GM21717 (cell line): ENCODE measurements around the gene COL25A1.
"Not testable (repeated sequence)": the region's sequence is repeated elsewhere in the genome, so short reads cannot be mapped to it uniquely, and the experiment has no call there.

Source experiments
- ATAC-seq: cut with Tn5 transposase; IDR thresholded peaks from one replicate; pipeline ENCODE4 v1.9.1; 2021; ENCODE audit warnings: mild to moderate bottlenecking, moderate library complexity; ENCODE audit not compliant: unreplicated experiment

The COL25A1 gene

DNA sequence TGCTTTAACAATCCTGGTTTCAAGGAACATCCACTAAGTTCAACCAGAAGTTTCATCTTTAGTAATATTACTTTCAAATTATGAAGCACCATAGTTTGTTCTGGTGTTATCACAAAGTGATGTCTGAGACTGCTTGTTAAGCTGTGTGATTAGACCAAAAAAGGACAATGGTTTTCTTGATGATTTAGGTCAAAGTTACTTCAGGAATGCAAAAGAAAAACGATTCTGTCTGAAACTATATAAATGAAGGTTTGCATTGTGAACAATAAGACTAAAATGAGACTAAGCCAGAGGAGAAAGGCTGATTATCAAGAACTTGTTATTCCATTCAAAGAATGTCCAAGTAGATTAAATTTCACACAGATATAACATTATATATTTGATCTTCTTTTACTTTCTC lies 417.2 kb downstream of the COL25A1 start:
- ATAC-seq: no peak

DNA sequence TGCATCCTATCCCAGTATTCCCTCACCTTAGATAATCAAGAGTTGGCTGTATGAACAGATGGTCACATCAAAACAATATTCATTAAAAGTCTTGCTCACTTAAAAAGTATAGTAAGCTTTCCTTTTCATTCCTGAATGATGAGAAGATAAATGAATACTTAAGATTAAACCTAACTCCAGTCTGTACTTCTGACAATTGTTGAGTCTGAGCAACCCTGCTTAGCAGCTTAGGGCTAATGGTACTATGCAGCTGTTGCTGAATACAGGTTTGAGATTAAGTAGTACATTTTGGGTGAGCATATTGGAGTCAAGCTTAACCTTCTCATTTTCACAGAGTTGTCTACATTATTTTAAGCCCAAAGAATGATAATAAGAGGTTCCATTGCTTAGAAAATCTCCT lies 417.9 kb downstream of the COL25A1 start:
- ATAC-seq: no peak

DNA sequence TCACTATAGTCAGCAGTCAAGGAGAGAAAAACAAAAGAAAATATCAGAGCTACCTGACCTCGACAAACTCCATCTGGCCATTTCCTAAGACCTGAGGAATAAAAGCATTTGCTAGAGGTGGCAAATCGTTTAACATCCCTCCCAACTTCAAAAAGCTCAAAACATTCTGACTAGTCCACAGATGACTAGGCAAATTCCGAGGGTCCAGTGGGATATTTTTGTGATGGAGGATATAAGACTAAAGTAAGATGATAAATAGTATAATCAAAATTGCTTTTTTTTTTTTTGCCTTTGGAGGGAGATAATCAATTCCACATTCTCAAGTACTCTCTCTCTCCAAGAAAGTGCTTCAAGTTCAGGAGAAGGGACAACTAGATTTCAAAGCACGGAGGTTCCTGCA lies 420.5 kb downstream of the COL25A1 start:
- ATAC-seq: no peak

DNA sequence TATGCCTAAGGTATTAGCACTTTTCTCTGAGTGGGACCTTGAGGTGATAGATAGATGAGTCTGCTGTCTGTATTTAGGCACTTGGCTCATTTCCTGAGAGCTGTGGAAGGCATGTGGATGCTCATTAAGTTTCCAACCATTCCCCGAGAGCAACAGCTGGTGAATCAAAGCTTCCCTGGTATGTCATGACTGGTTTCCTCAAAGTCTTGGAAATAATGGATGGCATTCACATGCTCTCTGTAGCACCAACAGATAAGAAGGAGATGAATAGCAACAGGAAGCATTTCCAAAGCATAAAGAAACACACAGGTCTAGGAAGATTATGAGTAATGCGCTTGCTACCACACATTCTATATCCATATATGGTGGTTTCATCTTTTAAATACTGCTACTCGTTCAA lies 421.3 kb downstream of the COL25A1 start:
- no peak for ATAC-seq

DNA sequence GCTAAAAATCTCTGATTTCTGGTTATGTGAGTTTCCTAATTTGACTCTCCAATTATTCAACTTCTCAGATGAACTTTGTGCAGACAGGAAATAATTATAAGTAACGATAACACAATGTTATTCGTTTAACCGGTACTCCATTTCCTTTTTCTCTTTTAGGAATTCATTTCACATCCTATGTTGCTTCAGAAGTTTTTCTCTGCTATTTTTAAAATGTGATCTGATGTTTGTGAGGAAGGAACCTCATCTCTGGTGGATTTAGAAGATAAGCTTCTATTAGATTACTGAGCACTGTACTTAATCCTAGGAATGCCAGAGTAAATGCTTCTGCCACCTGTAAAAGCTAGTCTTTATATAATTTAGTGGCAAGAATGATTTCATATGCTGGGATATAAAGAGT lies 423.7 kb downstream of the COL25A1 start:
- ATAC-seq: no peak

DNA sequence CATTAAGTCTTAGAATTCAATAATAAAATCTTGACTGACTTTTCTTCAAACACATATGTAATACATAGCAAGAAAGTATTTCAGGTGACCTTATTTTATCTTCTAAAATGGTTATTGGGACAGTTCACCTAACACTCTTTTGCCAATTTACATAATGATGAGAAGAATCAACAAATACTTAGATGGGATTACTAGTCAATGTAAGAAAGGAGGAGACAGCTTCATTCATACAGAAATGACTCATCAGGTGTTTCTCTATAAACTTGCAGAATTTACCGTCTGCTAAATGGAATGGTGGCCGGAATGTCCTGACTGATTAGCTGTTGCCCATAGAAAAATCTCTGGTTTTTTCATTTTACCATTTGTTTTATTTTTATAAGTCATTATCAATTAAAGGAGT lies 424.6 kb downstream of the COL25A1 start:
- ATAC-seq: no peak

DNA sequence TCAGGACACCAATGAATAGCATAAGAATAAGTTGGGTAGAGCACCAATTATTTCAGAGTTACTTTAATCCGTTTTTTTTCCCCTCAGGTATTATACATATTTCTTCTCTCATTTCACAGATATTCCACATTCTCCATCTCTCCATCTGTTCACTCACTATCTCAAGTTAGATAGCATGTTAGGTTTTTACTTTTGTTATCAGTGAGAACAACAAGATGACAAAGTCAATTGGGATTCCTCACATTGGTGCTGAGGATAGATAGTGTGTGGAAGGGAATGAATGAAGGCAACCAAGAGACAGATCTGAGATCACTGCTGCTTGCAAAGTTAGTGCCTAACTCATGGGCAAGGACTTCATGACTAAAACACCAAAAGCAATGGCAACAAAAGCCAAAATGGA lies 427.7 kb downstream of the COL25A1 start:
- no peak for ATAC-seq

DNA sequence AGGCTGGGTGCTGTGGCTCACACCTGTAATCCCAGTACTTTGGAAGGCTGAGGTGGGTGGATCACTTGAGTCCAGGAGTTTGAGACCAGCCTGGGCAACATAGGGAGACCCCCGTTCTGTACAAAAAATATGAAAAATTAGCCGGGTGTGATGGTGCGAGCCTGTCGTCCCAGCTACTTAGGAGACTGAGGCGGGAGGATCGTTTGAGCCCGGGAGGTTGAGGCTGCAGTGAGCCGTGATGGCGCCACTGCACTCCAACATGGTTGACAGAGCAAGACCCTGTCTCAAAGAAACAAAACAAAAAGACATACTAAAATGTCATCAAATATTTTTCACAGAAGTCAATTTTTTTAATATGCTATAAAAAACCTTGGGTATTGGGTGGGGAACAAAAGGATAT lies 432.5 kb downstream of the COL25A1 start:
- ATAC-seq: not testable (repeated sequence)

DNA sequence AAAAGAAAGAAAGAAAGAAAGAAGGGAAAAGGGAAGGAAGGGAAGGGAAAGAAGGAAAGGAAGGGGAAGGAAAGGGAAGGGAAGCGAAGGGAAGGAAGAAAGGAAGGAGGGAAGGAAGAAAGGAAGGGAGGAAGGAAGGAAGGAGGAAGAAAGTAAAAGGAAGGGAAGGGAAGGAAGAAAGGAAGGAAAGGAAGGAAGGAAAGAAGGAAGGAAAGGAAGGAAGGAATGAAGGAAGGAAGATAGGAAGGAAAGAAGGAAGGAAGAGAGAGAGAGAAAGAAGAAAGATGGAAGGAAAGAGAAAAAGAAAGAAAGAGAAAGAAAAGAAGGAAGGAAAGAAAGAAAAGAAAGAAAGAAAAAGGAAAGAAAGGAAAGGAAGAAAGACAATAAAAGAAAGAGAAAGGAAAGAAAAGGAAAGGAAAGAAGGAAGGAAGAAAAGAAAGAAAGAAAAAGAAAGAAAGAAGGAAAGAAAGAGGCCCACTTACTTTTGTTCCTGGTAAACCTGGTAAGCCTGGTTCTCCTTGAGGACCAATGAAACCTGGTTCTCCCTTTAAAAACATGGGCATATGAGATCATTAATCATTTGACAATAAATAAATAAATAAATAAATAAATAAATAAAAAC lies 433.7 kb downstream of the COL25A1 start:
- no peak for ATAC-seq

DNA sequence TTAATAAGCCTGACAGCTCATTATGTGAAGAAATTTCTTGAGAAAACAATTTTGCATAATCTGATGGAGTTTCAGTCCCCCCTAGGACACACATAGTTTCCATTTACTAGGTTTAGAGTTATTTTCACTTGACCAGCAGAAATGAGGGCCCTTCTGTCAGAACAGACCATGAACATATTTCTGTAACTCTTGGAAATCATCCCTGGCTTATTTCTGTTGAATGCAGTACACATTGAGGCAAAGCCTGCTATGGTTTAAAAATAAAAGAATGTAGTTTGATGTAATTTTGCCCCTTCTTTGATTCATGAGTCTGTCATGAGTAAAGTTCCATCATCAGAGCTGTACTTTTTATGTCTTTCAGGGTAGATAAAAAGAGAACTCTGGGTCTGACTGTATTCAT lies 435.0 kb downstream of the COL25A1 start:
- ATAC-seq: no peak

DNA sequence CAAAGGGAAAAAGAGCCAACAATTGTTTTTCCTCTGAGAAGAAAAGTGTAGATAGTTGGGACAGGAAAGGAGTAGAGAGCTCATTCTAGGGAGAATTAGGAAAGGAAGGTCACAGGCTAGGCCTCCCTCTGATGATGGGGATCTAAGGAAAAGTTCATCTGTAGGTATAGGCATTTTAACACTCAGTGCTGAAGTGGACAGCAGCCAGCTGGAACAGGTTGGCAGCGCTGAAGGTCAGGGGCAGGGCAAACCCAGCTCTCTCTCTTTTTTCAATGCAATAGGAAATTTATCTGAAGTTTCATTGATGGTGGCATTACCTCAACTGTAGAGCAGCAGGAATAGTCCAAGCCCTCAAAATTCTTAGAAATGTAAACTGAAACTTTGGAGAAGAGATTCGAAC lies 441.1 kb downstream of the COL25A1 start:
- no peak for ATAC-seq

DNA sequence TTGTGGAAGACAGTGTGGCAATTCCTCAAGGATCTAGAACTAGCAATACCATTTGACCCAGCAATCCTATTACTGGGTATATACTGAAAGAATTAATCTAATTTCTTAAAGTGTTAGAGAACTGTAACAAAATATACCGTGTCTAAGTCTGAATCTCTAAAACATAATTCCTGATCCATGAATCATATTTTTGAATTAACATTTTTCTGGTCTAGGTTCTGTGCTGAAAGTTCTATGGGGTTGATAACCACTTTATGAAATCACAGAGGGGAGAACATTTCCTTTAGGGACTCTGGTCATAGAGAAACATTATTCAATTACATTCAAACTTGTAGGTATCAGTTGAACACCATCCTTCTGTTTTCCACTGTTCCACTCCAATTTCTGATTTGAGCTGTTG lies 447.7 kb downstream of the COL25A1 start:
- no peak for ATAC-seq

DNA sequence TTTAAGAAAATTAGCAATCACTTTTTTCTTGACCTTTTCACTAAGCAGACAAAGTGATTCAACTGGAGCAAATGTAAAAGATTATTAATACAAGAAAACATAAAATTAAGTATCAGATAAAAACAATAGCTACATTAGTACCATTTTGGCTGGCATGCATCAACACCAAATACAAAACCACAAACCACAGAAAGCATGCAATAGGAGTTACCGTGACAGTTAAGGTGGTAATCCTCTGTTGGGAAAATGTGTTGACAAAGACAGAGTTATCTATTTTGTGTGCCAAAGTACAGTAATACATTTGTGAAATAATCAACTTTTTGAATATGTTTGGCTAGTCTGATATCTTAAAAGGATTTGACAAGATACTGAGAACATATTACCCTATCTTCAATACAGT lies 449.8 kb downstream of the COL25A1 start:
- ATAC-seq: no peak

DNA sequence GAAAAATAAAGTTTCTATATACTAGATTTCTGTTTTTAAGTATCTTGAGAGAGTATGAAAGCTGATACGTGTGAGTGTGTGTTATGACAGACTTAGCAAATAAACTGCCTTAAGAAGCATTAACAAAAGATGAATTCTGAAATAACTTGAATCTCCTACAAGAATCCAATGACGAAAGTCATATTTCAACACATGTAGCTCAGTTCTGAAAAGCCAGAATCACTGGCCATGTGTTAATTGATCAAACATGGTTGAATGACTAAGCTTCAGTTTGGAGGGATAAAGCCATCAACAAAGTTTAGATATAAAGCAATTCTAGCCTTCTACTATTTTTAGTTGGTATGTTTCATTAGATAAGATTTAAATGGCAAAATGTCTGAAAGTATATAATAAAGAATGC lies 451.1 kb downstream of the COL25A1 start:
- ATAC-seq: no peak

DNA sequence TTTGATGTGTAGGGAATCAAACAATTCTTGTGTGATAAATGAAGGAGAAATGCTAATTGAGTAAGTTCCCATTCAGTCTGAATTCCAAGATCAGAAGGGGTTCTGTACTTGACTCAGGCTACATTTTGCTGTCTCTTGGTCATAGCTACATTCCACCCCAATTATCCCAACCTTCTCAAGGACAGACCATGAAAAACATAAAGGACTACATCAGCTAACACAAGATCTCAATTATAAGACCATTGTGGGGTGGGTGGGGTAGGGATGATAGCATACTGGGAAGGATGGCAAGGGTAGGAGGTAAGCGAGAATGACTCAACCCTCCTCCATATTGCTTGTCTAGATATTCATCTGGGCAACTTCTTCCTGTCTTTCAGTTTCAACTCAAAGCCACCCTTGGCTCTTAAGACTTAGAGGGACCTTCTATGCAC lies 452.2 kb downstream of the COL25A1 start:
- peak; percentile 83 for ATAC-seq

DNA sequence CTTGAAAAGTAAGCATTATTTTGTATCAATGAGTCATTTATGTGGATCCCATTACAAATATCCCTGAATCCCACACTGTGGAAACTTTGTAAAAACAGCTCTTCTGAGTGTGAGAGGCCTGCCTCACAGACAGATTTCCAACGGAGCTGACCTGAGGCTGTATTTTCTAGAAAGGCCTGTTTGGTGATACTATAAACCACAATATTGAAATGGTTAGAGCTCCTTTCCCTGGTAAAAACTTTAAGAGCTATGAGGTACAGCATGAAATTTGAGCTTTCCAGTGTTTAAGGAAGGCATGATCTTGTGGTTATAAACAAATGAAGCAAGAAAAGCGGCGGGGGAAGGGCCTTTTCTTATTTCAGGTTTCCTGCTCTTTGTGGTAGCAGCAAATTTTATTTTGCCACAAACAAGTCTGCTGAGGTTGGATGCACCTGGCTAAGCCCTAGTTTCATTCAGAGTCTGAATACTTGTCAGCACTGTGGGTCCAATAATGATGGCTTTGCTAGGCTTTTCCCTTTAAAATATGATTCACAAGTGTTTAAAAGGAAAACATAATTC lies 452.8 kb downstream of the COL25A1 start:
- ATAC-seq: peak; percentile 95

DNA sequence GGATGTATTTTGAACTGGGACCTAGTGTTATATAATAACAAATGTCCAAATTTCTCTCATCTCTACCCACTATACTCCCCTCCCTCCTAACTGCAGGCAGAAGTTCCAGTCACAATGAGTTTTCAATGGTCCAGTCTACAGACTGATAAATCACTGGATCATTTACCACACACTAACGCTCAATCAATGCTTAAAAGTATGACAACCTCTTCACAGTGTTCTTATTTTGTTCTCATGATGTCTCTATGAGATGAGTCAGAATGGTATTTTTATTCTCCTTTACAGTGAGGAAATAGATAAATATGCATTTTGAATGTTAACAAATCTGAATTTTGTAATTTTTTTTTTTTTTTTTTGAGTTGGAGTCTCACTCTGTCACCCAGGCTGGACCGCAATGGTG lies 455.9 kb downstream of the COL25A1 start:
- no peak for ATAC-seq

DNA sequence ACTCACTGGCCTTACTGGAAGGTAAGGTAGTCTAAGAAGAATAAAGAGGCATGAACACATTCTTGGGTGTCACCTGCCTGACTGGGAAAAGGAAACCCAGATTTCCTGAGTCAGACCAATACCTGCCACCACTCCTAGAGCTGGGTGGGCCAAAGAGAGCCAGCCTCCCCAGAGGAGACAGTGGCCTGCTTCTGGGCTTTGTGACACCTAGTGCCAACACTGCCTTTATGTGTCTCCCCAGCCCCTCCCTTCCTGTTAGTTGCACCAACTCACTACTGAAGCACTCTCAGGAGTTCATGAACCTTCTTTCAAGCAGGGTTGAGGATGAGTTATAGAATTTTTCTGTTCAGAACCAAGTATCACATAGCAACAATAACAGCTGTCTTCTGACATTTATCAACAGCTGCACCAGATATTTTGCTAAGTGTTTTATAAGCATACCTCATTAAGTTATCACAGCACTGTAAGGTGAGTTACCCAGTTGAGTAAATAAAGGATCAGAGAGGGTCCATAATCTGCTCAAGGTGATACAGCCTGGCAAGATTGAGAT lies 462.0 kb downstream of the COL25A1 start:
- ATAC-seq: no peak

DNA sequence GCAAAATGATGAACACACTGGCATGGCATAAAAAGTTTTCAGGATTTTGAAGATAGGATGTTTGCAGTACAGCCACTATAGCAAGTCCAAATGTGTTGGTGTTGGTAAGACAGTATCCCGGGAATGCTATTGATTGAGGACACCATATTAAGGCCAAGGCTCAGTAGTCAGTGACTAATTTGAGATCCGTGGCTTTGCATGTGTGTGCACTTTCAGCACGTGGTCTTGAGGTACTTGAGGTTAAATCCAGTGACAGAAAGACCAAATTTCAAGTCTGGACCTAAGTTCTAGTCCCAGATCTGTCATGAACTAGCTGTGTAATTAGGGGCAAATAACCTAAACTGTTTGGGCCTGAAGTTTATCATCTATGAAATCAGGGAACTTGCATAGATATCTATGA lies 463.1 kb downstream of the COL25A1 start:
- ATAC-seq: no peak

DNA sequence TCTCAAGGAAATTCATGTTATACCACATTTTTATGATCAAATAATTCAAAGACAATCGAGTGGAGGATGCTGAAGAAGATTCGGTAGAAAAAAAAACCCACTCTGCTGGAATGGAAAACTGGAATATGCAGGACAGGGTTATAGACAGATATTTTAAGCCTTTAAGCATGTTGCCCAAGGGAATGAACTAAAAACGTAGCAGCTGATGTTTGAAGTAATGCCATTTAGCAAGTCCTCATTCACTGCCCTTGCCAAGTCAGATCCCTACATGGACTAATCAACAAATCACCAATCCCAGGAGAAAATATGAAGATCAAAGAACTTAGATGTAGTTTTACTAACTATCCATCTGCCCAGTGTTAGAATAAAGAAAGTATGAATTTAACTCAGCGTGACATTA lies 464.0 kb downstream of the COL25A1 start:
- no peak for ATAC-seq

DNA sequence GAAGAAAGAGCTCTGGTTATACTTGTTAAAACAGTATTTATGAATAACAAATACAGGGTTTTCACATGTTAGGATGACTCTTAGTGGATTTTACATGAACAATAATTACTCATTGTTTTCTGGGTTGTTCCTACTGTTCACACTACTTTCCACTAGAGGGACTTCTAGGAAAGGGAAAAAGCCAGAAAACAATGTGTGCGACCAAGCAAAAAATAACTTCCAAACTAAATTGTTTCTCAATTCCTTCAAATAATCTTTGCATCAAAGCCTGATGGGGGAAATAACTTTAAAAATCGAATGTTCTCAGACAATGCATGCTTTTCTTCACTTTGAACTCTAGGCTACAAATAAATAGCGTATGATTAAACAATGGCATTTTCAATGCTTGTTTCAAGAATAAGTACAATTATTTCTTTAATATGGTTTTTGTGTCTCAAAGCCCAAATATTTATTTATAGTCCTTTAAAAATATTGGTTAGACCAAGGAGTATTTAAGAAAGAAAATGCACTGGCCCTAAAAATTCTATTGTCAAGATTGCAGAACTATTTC lies 467.5 kb downstream of the COL25A1 start:
- ATAC-seq: no peak

DNA sequence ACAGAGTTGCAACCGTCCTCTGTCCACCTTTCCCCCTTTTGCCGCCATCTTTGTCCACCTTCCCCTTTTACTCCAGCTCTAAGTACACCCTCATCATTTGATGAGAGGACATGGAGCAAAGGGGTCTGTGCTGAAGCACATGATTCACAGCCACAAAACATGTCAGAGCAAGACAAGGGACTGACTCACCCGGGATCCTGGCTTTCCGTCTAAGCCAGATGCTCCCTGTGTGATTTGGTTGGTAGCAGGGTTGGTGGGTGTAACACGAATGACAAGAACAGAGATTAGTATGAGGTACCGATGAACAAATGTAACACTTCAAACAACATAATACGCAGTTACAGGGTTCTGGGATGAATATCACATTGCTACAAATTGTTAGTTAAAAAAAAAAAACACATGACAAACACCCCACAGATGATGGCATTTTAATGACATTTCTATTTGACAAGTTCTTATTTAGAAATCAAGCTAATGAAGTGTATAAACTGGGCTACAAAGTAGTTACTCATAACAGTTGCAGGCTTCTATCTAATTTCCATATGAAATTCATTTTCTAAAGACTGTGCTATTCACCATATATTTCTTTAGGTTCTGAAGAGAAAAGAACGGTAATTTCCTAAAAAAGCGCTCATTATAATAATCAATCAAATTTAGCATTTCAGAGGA lies 468.2 kb downstream of the COL25A1 start:
- no peak for ATAC-seq
